SJSA1 (cell line): ENCODE data around the gene HRAS. TPM values are rescaled to one million over a fixed set of nuclear protein-coding genes. Genes with fewer than 3 reads are reported as not detected.

Experiments used
- DNase-seq, 2 experiments: peaks; one replicate each; pipeline ENCODE4 v3.0.0-alpha.2; 2015 to 2020; ENCODE audit warnings: low spot score in 2 of 2, low read depth in 1 of 2
- H3K27ac ChIP-seq: fragments of 250-450 bp; sonication (Bioruptor Pico); 2 replicates; pipeline ENCODE4 v1.5.1; 2020; ENCODE audit warnings: mild to moderate bottlenecking, moderate library complexity
- H3K27me3 ChIP-seq: fragments of 250-450 bp; sonication (Bioruptor Pico); replicated peaks from 2 replicates; pipeline ENCODE4 v1.5.1; 2020; ENCODE audit warnings: mild to moderate bottlenecking, moderate library complexity
- H3K36me3 ChIP-seq: fragments of 250-450 bp; sonication (Bioruptor Pico); 2 replicates; pipeline ENCODE4 v1.5.1; 2020; ENCODE audit warnings: mild to moderate bottlenecking
- H3K4me1 ChIP-seq: fragments of 250-450 bp; sonication (Bioruptor Pico); replicated peaks from 2 replicates; pipeline ENCODE4 v1.6.1; 2021; ENCODE audit warnings: mild to moderate bottlenecking
- H3K4me3 ChIP-seq: fragments of 250-450 bp; sonication (Bioruptor Pico); 2 replicates; pipeline ENCODE4 v1.5.1; 2020; ENCODE audit warnings: mild to moderate bottlenecking
- H3K9me3 ChIP-seq: fragments of 250-450 bp; sonication (Bioruptor Pico); replicated peaks from 2 replicates; pipeline ENCODE4 v1.5.1; 2020; ENCODE audit warnings: mild to moderate bottlenecking
- total RNA-seq: library from RNA; depleted of rRNA; stranded (reverse); fragments of >200 nt; shearing (Covaris generic); gene quantifications from 2 replicates; pipeline ENCODE4 v1.2.3, GENCODE V29; 2014

Gene HRAS
- total RNA-seq, 1 experiment from 2014 or later = 47.3 TPM

DNA sequence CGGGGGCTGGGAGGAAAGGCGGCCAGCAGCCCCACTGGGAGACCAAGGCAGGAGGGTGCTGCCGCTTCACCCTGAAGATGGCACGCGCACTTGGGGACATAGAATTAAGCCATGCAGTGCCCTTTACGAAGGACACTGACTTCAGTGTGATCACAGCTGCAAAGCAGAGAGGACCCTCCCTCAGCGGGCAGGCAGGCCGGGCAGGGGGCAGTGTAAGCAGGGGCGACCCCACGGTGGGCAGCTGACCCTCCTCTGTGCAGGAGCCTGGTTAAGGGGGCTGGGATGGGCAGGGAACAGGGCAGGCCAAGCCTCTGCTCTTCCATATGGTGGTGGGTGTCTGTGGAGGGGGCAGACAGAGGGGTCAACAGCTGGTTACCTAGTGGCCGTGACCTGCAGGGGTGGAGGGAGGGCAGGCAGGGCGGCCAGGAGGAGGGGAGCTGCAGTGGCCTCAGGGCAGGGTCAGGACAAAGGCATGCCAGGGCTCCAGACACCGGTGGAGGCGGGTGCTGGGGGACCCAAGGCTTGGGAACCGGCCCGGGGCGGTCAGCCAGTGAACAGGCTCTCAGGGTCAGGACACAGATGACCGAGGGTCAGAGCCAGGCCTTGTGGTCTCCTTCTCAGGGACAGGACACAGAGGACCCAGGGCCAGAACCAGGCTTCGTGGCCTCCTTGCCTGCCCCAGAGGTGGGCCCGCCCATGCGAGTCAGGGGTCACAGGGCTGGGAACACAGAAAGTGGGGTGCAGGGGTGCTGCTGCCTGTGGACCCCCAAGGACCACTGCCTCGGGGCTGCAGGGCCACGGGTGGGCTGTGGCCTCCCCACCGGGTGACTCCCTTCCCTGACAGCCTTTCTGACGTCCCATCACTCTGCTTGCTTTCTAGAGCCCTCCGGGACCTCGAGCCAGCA lies 18.0 kb upstream of the HRAS start:
- H3K36me3 ChIP-seq = no peaks in the 10 kb centered on the region
- no peak overlapping the region for H3K27ac ChIP-seq
- no peaks in the 10 kb centered on the region for H3K27me3 ChIP-seq
- peaks cover 10% of the 10 kb centered on the region for H3K4me1 ChIP-seq
- no peak for DNase-seq
- no peak overlapping the region for H3K4me3 ChIP-seq
- no peaks in the 10 kb centered on the region for H3K9me3 ChIP-seq

DNA sequence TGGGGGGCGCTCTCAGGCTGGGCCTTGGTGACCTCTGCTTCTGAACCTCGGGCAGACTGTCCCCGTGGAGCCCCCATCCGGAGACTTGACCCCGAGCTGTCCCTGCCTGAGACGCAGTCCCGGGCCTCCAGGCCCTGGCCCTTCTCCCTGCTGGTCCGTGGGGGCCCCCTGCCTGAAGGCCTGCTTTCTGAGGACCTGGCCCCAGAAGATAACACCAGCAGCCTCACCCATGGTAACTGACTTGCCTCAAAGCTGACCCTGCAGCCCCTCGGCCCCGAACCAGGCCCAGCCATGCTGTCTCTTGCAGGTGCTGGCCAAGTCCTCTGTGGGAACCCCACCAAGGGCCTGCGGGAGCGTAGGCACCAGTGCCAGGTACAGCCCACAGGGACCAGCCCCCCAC lies 16.2 kb upstream of the HRAS start:
- Histone ChIP-seq H3K9me3 (no peaks in the 10 kb centered on the region), H3K36me3 (no peaks in the 10 kb centered on the region), H3K4me1 (no peaks in the 10 kb centered on the region), H3K4me3 (no peak overlapping the region), H3K27ac (no peak overlapping the region), H3K27me3 (no peaks in the 10 kb centered on the region)
- DNase-seq = no peak

- Histone ChIP-seq H3K4me3 (no peak overlapping the region), H3K27me3 (no peaks in the 10 kb centered on the region), H3K36me3 (no peaks in the 10 kb centered on the region), H3K4me1 (no peaks in the 10 kb centered on the region), H3K27ac (no peak overlapping the region), H3K9me3 (no peaks in the 10 kb centered on the region)
- DNase-seq = no peak
These were observed 15.8 kb upstream of the HRAS start for GRCh38 chr11:551131-551530.

GRCh38 chr11:550746-551085 lies 15.3 kb upstream of the HRAS start:
- no peak for DNase-seq
- Histone ChIP-seq H3K27me3 (no peaks in the 10 kb centered on the region), H3K4me3 (no peak overlapping the region), H3K36me3 (no peaks in the 10 kb centered on the region), H3K27ac (no peak overlapping the region), H3K4me1 (no peaks in the 10 kb centered on the region), H3K9me3 (no peaks in the 10 kb centered on the region)

DNA sequence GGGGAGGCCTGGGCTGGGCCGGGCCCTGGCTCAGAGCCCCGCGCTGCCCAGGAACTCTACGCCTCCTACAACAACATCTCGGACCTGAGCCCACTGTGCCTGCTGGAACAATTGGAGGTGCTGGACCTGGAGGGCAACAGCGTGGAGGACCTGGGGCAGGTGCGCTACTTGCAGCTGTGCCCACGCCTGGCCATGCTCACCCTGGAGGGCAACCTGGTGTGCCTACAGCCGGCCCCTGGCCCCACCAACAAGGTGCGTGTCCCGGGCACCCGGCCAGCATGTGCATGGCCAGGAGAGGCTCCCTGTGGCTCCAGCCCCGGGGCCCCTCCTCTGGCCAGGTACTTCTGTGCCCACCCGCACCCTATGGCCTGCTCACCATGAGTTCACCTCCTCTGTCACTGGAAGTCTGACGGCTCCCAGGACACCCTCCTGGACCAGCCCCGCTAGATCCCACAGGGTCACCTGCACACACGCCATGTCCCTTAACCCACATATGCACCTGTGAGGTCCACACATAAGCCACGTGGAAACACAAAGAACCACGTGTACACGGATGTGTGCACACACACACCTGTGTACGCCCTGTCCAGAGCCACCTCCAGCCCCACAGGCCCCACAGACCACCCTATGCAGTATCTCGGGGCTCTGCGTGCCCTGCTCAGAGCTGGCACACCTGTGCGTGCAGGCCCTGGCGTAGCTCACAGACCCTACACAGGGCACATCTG lies 14.8 kb upstream of the HRAS start:
- H3K36me3 ChIP-seq = no peaks in the 10 kb centered on the region
- H3K4me3 ChIP-seq = no peak overlapping the region
- no peaks in the 10 kb centered on the region for H3K9me3 ChIP-seq
- H3K27me3 ChIP-seq = no peaks in the 10 kb centered on the region
- no peak overlapping the region for H3K27ac ChIP-seq
- no peaks in the 10 kb centered on the region for H3K4me1 ChIP-seq
- DNase-seq = no peak

GRCh38 chr11:548700-549603 lies 13.6 kb upstream of the HRAS start:
- Histone ChIP-seq H3K4me3 (no peak overlapping the region), H3K27me3 (no peaks in the 10 kb centered on the region), H3K9me3 (no peaks in the 10 kb centered on the region), H3K27ac (no peak overlapping the region), H3K4me1 (no peaks in the 10 kb centered on the region), H3K36me3 (no peaks in the 10 kb centered on the region)
- no peak for DNase-seq

DNA sequence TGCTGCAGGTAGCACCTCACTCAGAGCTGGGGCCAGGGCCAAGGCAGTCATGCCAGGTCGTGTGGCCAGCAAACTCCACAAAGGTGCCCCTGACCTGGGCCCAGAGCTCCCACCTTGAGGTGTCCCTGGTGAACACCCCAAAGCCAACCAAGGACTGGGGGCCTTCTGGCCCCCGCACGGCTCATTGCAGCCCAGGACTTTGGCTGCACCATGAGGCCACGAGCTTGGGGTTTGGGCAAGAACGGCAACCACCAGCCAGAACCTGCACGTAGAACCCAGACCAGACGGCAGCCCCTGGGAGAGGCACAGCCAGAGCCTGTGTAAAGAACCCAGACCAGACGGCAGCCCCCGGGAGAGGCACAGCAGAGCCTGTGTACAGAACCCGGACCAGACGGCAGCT lies 9.8 kb upstream of the HRAS start:
- Histone ChIP-seq H3K4me3 (no peak overlapping the region), H3K36me3 (no peaks in the 10 kb centered on the region)
- DNase-seq = no peak

DNA sequence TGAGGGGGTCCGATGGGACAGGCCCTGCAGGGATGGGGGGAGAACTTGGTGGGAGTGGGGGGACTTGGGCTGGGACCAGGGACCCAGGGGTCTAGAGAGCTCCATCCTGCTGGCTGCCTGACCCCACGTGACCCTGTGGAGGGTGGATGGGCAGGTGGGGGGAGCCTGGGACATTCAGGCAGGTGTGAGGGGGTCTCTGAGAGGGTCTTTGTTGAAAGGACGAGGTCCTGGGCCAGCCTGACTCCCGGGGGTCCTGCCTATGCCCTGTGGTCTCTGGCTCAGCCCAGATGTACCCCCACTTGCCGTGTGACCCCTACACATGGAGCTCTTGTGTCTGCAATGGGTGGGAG lies 9.4 kb upstream of the HRAS start:
- Histone ChIP-seq H3K27ac (no peak overlapping the region), H3K36me3 (no peaks in the 10 kb centered on the region), H3K9me3 (no peaks in the 10 kb centered on the region), H3K4me1 (no peaks in the 10 kb centered on the region), H3K4me3 (no peak overlapping the region), H3K27me3 (no peaks in the 10 kb centered on the region)
- no peak for DNase-seq

More for the DNA sequence above, 9.8 kb upstream of the HRAS start:
- Histone ChIP-seq H3K27ac (no peak overlapping the region), H3K27me3 (no peaks in the 10 kb centered on the region), H3K9me3 (no peaks in the 10 kb centered on the region), H3K4me1 (no peaks in the 10 kb centered on the region)

DNA sequence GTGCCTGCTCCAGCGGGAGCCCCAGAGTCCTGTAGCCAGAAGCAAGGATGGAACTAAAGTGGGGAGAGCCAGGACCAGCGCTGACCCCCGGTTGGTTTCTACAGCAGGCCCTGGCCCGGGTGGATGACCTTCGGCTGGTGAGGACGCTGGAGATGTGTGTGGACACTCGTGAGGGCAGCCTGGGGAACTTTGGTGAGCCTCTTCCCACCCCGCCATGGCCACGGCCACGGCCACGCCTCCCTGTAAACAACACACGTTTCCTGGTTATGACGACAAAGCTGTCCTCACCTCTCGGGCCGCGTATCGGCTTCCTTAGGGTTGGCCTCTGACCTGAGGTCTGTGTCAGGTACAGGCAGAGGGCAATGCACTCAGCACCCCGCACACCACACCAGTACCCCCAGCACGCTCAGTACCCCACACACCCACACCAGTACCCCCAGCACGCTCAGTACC lies 6.1 kb upstream of the HRAS start:
- H3K36me3 ChIP-seq = no peaks in the 10 kb centered on the region
- H3K27ac ChIP-seq = no peak overlapping the region
- no peak overlapping the region for H3K4me3 ChIP-seq
- H3K9me3 ChIP-seq = no peaks in the 10 kb centered on the region; the same call in 1 of the 2 replicates
- no peak for DNase-seq
- no peaks in the 10 kb centered on the region for H3K27me3 ChIP-seq
- H3K4me1 ChIP-seq = peaks cover 7% of the 10 kb centered on the region

GRCh38 chr11:540583-541432 lies 5.4 kb upstream of the HRAS start:
- DNase-seq = no peak
- no peaks in the 10 kb centered on the region for H3K36me3 ChIP-seq

GRCh38 chr11:539971-540481 lies 4.7 kb upstream of the HRAS start:
- Histone ChIP-seq H3K36me3 (no peaks in the 10 kb centered on the region), H3K27me3 (no peaks in the 10 kb centered on the region), H3K4me1 (peaks cover 11% of the 10 kb centered on the region), H3K4me3 (no peak overlapping the region), H3K9me3 (no peaks in the 10 kb centered on the region; the same call in 1 of the 2 replicates), H3K27ac (no peak overlapping the region)
- no peak for DNase-seq

More at GRCh38 chr11:540583-541432, 5.4 kb upstream of the HRAS start:
- no peak overlapping the region for H3K4me3 ChIP-seq
- H3K4me1 ChIP-seq = peaks cover 10% of the 10 kb centered on the region
- no peak overlapping the region for H3K27ac ChIP-seq
- H3K27me3 ChIP-seq = no peaks in the 10 kb centered on the region
- H3K9me3 ChIP-seq = no peaks in the 10 kb centered on the region; the same call in 1 of the 2 replicates

- no peaks in the 10 kb centered on the region for H3K27me3 ChIP-seq
- no peak for DNase-seq
- H3K36me3 ChIP-seq = peaks cover 6% of the 10 kb centered on the region
These were observed 3.2 kb upstream of the HRAS start for GRCh38 chr11:538431-539051.

More at GRCh38 chr11:538431-539051, 3.2 kb upstream of the HRAS start:
- no peak overlapping the region for H3K4me3 ChIP-seq
- H3K27ac ChIP-seq = no peak overlapping the region
- peaks cover 16% of the 10 kb centered on the region for H3K4me1 ChIP-seq
- no peaks in the 10 kb centered on the region; the same call in 1 of the 2 replicates for H3K9me3 ChIP-seq
